OCI-LY7 (cell line): Measurements from ENCODE around the gene WNT6. TPM values are rescaled to one million over a fixed set of nuclear protein-coding genes. Genes with fewer than 3 reads are reported as not detected.

Experiments
- BruUV-seq: library from RNA; stranded (reverse); fragments of 400-500 nt; replicated peaks from 2 replicates; lab custom pipeline; 2021; lab: Mats Ljungman, UMichigan
- CTCF ChIA-PET: fragments of 300-600 bp; sonication (Branson Sonifier 250); formaldehyde crosslinking; loops from one replicate; lab custom pipeline; 2022; ENCODE audit warnings: antibody characterized with exemption; ENCODE audit not compliant: unreplicated experiment; lab: Charles Lee
- POLR2A ChIA-PET: fragments of 300-600 bp; sonication (Branson Sonifier 250); formaldehyde crosslinking; loops from one replicate; lab custom pipeline; 2022; ENCODE audit warnings: antibody characterized with exemption; lab: Charles Lee
- DNase-seq: peaks from one replicate; pipeline ENCODE4 v3.0.0-alpha.2; 2015; ENCODE audit warnings: low spot score
- H2AFZ ChIP-seq: fragments of 200-600 bp; sonication (generic), shearing (Covaris generic); 2 replicates; pipeline ENCODE4 v1.6.1; 2014; ENCODE audit warnings: mild to moderate bottlenecking, antibody characterized with exemption, low read length, moderate library complexity
- H3K27ac ChIP-seq: fragments of 200-600 bp; sonication (generic); 2 replicates; pipeline ENCODE4 v1.5.1; 2014; ENCODE audit warnings: mixed run types, low read depth, mild to moderate bottlenecking, moderate library complexity, low read length, inconsistent platforms; ENCODE audit not compliant: poor library complexity, severe bottlenecking
- H3K36me3 ChIP-seq: fragments of 200-600 bp; sonication (generic); 2 replicates; pipeline ENCODE4 v1.6.1; 2014; ENCODE audit warnings: mild to moderate bottlenecking, antibody characterized with exemption, low read length, moderate library complexity, mixed read lengths; ENCODE audit not compliant: insufficient read depth
- H3K4me1 ChIP-seq: fragments of 200-600 bp; sonication (generic); 2 replicates; pipeline ENCODE4 v1.5.1; 2014; ENCODE audit warnings: mild to moderate bottlenecking, low read length; ENCODE audit not compliant: insufficient read depth, poor library complexity, severe bottlenecking
- H3K4me2 ChIP-seq: fragments of 200-600 bp; sonication (generic); 2 replicates; pipeline ENCODE4 v1.6.1; 2014; ENCODE audit warnings: mild to moderate bottlenecking, low read length
- H3K4me3 ChIP-seq: fragments of 200-600 bp; sonication (generic); 2 replicates; pipeline ENCODE4 v1.5.1; 2014; ENCODE audit warnings: mild to moderate bottlenecking, low read depth, low read length; ENCODE audit not compliant: poor library complexity, severe bottlenecking
- H3K79me2 ChIP-seq: fragments of 200-600 bp; sonication (generic); 2 replicates; pipeline ENCODE4 v1.6.1; 2016; ENCODE audit warnings: low read depth, mild to moderate bottlenecking, low read length, moderate library complexity, mixed read lengths; ENCODE audit not compliant: insufficient read depth
- H3K9me2 ChIP-seq: fragments of 200-600 bp; sonication (generic); 2 replicates; pipeline ENCODE4 v1.6.1; 2016; ENCODE audit warnings: mild to moderate bottlenecking, low read length, mixed read lengths; ENCODE audit not compliant: insufficient read depth
- H3K9me3 ChIP-seq: fragments of 200-600 bp; sonication (generic); 2 replicates; pipeline ENCODE4 v1.6.1; 2014; ENCODE audit warnings: mild to moderate bottlenecking, mixed run types, low read length, mixed read lengths
- H4K20me1 ChIP-seq: fragments of 200-600 bp; sonication (generic); 2 replicates; pipeline ENCODE4 v1.6.1; 2014; ENCODE audit warnings: mild to moderate bottlenecking, antibody characterized with exemption, low read length, moderate library complexity, mixed read lengths; ENCODE audit not compliant: insufficient read depth
- EZH2phosphoT487 ChIP-seq: fragments of 200-600 bp; sonication (generic); IDR thresholded peaks from 2 replicates; pipeline ENCODE4 v1.6.1; 2018; ENCODE audit warnings: low read depth, borderline replicate concordance, mild to moderate bottlenecking, mixed run types, antibody characterized with exemption, low read length, moderate library complexity, mixed read lengths
- intact Hi-C: fragments of 100-400 bp; cut with micrococcal nuclease; formaldehyde crosslinking; loops from one replicate; pipeline ENCODE4 v1.10.0; 2022; ENCODE audit not compliant: unreplicated experiment
- total RNA-seq, 2 experiments: library from RNA; depleted of rRNA in 1 of 2; stranded (reverse); fragments of >200 nt in 1 of 2; shearing (Covaris generic) in 1 of 2; gene quantifications; 2 replicates each; pipeline ENCODE4 v1.2.3, GENCODE V29; 2014 to 2022
- TF ChIP-seq, protein P1 (sequence below): fragments of 200-600 bp; sonication (generic); conservative IDR thresholded peaks from 2 replicates; pipeline ENCODE4 v1.5.1; 2014; ENCODE audit warnings: mild to moderate bottlenecking, antibody characterized with exemption, low read length, moderate library complexity, mixed read lengths

The WNT6 gene
- total RNA-seq, 2 experiments from 2014 or later: 0.74 TPM; not detected in 1

DNA sequence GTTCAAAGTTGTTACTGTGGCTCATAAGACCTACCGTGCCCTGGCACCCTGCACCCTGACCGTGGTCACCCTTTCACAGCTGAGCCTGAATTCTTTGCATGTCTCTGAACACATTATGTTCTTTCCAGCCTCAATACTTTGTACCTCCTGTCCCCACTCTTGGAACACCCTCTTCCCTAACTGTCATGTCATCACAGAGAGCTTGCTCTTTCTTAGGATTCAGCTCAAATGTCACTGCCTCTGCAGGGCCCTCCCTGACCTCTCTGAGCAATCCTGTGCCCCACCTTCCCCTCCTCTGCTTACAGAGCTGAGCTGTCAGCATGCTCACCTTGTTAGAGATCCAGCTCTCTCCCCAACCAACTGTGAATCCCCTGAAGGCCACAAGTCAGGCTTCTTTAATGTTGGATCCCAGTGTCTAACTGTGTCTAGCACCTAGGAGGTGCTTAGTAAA, 43.0 kb upstream of the WNT6 start:
- no peak for TF ChIP-seq EZH2phosphoT487
- TF ChIP-seq, protein P1, sequence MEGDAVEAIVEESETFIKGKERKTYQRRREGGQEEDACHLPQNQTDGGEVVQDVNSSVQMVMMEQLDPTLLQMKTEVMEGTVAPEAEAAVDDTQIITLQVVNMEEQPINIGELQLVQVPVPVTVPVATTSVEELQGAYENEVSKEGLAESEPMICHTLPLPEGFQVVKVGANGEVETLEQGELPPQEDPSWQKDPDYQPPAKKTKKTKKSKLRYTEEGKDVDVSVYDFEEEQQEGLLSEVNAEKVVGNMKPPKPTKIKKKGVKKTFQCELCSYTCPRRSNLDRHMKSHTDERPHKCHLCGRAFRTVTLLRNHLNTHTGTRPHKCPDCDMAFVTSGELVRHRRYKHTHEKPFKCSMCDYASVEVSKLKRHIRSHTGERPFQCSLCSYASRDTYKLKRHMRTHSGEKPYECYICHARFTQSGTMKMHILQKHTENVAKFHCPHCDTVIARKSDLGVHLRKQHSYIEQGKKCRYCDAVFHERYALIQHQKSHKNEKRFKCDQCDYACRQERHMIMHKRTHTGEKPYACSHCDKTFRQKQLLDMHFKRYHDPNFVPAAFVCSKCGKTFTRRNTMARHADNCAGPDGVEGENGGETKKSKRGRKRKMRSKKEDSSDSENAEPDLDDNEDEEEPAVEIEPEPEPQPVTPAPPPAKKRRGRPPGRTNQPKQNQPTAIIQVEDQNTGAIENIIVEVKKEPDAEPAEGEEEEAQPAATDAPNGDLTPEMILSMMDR: no peak
- Histone ChIP-seq H3K9me2 (no peaks in the 10 kb centered on the region), H3K4me3 (no peak overlapping the region), H3K36me3 (no peaks in the 10 kb centered on the region), H3K4me1 (no peaks in the 10 kb centered on the region), H2AFZ (no peak overlapping the region), H3K27ac (no peak overlapping the region), H4K20me1 (no peaks in the 10 kb centered on the region), H3K9me3 (no peaks in the 10 kb centered on the region), H3K79me2 (no peaks in the 10 kb centered on the region), H3K4me2 (no peak overlapping the region)
- ChIA-PET CTCF (no interaction called here), POLR2A (interaction anchor here (0.6 to 1.2 kb wide), 3 partner anchors 10 to 27 kb away, joined by 3 to 4 read pairs (median 4); no protein-coding TSS in a partner anchor)
- intact Hi-C loops: no loop called here
- BruUV-seq: no TSS peak
- no peak for DNase-seq

DNA sequence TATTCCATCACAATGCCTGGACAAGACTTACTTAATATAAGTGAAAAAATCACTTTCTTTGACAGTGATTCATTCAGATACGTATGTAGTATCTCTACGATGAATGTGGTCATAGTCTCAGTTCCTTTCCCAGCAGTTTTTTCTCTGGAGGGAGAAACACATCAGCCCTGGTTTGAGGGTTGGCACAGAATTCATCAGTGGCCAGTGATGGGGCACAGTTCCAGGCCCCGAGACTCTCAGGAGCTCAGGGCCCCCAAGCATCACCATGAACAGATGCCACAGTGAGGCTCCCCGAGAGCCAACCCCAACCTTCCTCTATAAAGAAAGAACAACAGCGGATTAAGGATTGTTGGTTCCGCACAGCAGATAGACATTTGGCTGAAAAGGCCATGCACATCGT, 40.5 kb upstream of the WNT6 start:
- intact Hi-C loops: no loop called here
- H3K36me3 ChIP-seq: no peaks in the 10 kb centered on the region
- DNase-seq: no peak
- no peak overlapping the region for H2AFZ ChIP-seq
- H3K9me3 ChIP-seq: no peaks in the 10 kb centered on the region
- H3K4me3 ChIP-seq: no peak overlapping the region
- TF ChIP-seq EZH2phosphoT487: no peak
- TF ChIP-seq, protein P1: no peak
- ChIA-PET POLR2A (no interaction called here), CTCF (no interaction called here)
- no peak overlapping the region for H3K27ac ChIP-seq
- BruUV-seq: no TSS peak
- H3K4me1 ChIP-seq: no peaks in the 10 kb centered on the region
- H4K20me1 ChIP-seq: no peaks in the 10 kb centered on the region
- H3K9me2 ChIP-seq: no peaks in the 10 kb centered on the region
- H3K79me2 ChIP-seq: no peaks in the 10 kb centered on the region
- no peak overlapping the region for H3K4me2 ChIP-seq

DNA sequence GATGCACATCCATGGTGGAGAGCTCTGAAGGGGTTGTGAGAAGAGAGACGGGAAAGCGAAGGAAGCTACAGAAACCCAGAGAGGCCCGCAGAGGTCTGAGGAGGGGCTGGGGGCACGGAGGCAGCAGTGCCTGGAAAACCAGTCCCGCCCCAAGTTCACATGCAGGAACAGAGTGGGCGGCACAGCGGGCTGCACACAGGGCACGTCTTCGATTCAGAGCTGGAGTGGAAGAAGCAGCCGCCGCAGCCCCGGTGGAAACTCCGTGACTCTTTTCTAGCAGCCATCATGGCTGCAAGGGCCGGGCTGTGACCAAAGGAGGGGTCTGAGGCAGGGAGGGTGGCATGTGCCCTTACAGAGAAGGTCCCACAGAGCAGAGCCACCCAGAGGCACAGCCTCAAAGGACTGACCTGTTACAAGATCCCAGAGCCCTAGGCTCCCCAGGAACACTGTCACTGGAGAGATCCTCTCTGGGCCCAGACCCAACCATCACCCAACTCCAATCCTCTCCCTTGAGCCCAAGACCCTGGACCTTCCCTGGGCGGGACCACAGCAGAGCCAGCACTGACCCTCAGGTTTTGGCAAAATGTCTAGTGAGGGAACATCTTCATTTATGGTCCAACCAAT, 38.7 kb upstream of the WNT6 start:
- Histone ChIP-seq H3K4me3 (no peak overlapping the region), H3K4me1 (no peaks in the 10 kb centered on the region), H4K20me1 (no peaks in the 10 kb centered on the region), H3K27ac (no peak overlapping the region), H3K9me3 (no peaks in the 10 kb centered on the region), H3K36me3 (no peaks in the 10 kb centered on the region), H3K9me2 (no peaks in the 10 kb centered on the region), H2AFZ (no peak overlapping the region), H3K79me2 (no peaks in the 10 kb centered on the region), H3K4me2 (no peak overlapping the region)
- CTCF ChIA-PET: no interaction called here
- DNase-seq: no peak
- intact Hi-C loops: no loop called here
- POLR2A ChIA-PET: no interaction called here
- TF ChIP-seq, protein P1: no peak
- TF ChIP-seq EZH2phosphoT487: no peak
- no TSS peak for BruUV-seq
